Nucleus accumbens (tissue), 56 donors: ENCODE measurements around the gene APPL1.
"Not testable (repeated sequence)": the region's sequence is repeated elsewhere in the genome, so short reads cannot be mapped to it uniquely, and the experiment has no call there.

Source experiments
- DNase-seq, 56 donors: peaks; one replicate each; lab custom pipeline; 2025; lab: John Stamatoyannopoulos, UW

The APPL1 gene

GRCh38 chr3:57268416-57268815 is 40.9 kb downstream of the APPL1 start:
- DNase-seq, result no peak

GRCh38 chr3:57274845-57275244 is 47.3 kb downstream of the APPL1 start:
- DNase-seq, result no peak

- no peak for DNase-seq
Observed at GRCh38 chr3:57275393-57275792, 47.9 kb downstream of the APPL1 start.

GRCh38 chr3:57278237-57278636 is 50.7 kb downstream of the APPL1 start:
- no peak for DNase-seq

- no peak for DNase-seq
Observed at GRCh38 chr3:57279685-57280084, 52.2 kb downstream of the APPL1 start.

- DNase-seq, result no peak
Observed at GRCh38 chr3:57281715-57282114, 54.2 kb downstream of the APPL1 start.

GRCh38 chr3:57283334-57283733 is 55.8 kb downstream of the APPL1 start:
- no peak for DNase-seq

GRCh38 chr3:57287205-57287604 is 59.7 kb downstream of the APPL1 start:
- no peak for DNase-seq

GRCh38 chr3:57288403-57288802 is 60.9 kb downstream of the APPL1 start:
- no peak for DNase-seq

GRCh38 chr3:57292159-57292896 is 64.8 kb downstream of the APPL1 start, which contains the start of gene ASB14:
ASB14 (minus strand) TSS chr3:57292685; CDS start chr3:57292033, 652 bp downstream.
- no peak for DNase-seq

GRCh38 chr3:57292897-57293526 is 65.5 kb downstream of the APPL1 start:
- no peak for DNase-seq

GRCh38 chr3:57298041-57298440 is 70.5 kb downstream of the APPL1 start:
- no peak for DNase-seq

GRCh38 chr3:57303520-57303919 is 76.0 kb downstream of the APPL1 start:
- DNase-seq, result not testable (repeated sequence)

- no peak for DNase-seq
Observed at GRCh38 chr3:57309769-57310360, 82.3 kb downstream of the APPL1 start.

GRCh38 chr3:57314204-57314603 is 86.7 kb downstream of the APPL1 start:
- no peak for DNase-seq
